Activated T-cell treated with anti-CD3 and anti-CD28 coated beads, Interleukin-2, amount 50 U/mL, for 48 hours (primary cell): ENCODE measurements around the gene ACSM3.
A peak's percentile ranks its signal among the peaks of the same experiment; 100 is the strongest.
"Not testable (repeated sequence)": the region's sequence is repeated elsewhere in the genome, so short reads cannot be mapped to it uniquely, and the experiment has no call there.

Experiments
- DNase-seq, 2 experiments: peaks; one replicate each; pipeline ENCODE4 v3.0.0-alpha.2; 2020

Gene ACSM3

GRCh38 chr16:20760346-20760745, 3.5 kb upstream of the ACSM3 start:
- DNase-seq = no peak

GRCh38 chr16:20761175-20761574, 2.6 kb upstream of the ACSM3 start:
- no peak for DNase-seq

GRCh38 chr16:20762404-20763123, 1.2 kb upstream of the ACSM3 start:
- DNase-seq = no peak

GRCh38 chr16:20764448-20764847, 634 bp downstream of the ACSM3 start:
- DNase-seq = not testable (repeated sequence)

GRCh38 chr16:20765732-20766131, 1.9 kb downstream of the ACSM3 start:
- DNase-seq = no peak

- DNase-seq = no peak
Measured at GRCh38 chr16:20766294-20766693, 2.5 kb downstream of the ACSM3 start.

- DNase-seq = no peak
Measured at GRCh38 chr16:20767577-20767976, 3.8 kb downstream of the ACSM3 start.

GRCh38 chr16:20768121-20768520, 4.3 kb downstream of the ACSM3 start:
- DNase-seq = no peak

GRCh38 chr16:20768818-20769217, 5.0 kb downstream of the ACSM3 start:
- no peak for DNase-seq

GRCh38 chr16:20773679-20774078, 9.9 kb downstream of the ACSM3 start:
- DNase-seq = no peak

- peak; percentile 75 to 78 for DNase-seq
Measured at GRCh38 chr16:20774703-20775362, 11.0 kb downstream of the ACSM3 start.

- DNase-seq = no peak
Measured at GRCh38 chr16:20781697-20782096, 17.9 kb downstream of the ACSM3 start.

- DNase-seq = no peak
Measured at GRCh38 chr16:20782470-20782869, 18.7 kb downstream of the ACSM3 start.

- no peak for DNase-seq
Measured at GRCh38 chr16:20784204-20784603, 20.4 kb downstream of the ACSM3 start.

- DNase-seq = no peak
Measured at GRCh38 chr16:20789130-20789529, 25.3 kb downstream of the ACSM3 start.

- no peak for DNase-seq
Measured at GRCh38 chr16:20791923-20792612, 28.3 kb downstream of the ACSM3 start.

GRCh38 chr16:20798364-20798763, 34.5 kb downstream of the ACSM3 start:
- no peak for DNase-seq

GRCh38 chr16:20799599-20799998, 35.8 kb downstream of the ACSM3 start:
- no peak for DNase-seq

GRCh38 chr16:20801278-20801677, 37.5 kb downstream of the ACSM3 start:
- DNase-seq = no peak

GRCh38 chr16:20803192-20803560, 39.4 kb downstream of the ACSM3 start:
- no peak for DNase-seq

- DNase-seq = no peak
Measured at GRCh38 chr16:20803561-20804214, 39.9 kb downstream of the ACSM3 start.

GRCh38 chr16:20805684-20806167, 41.9 kb downstream of the ACSM3 start:
- DNase-seq = not testable (repeated sequence)
